CD4-positive, alpha-beta T cell (primary cell): ENCODE measurements around the gene VAMP5. TPM values are rescaled to one million over a fixed set of nuclear protein-coding genes. Genes with fewer than 3 reads are reported as not detected.
"Not testable (repeated sequence)": the region's sequence is repeated elsewhere in the genome, so short reads cannot be mapped to it uniquely, and the experiment has no call there.

Experiments used
- ATAC-seq: fragments of 200-7000 bp; cut with Tn5 transposase; one replicate; pipeline ENCODE4 v1.10.0; 2022; ENCODE audit warnings: mild to moderate bottlenecking; ENCODE audit not compliant: poor library complexity
- CTCF ChIA-PET: fragments of 350-600 bp; sonication (Branson Sonifier 250); formaldehyde crosslinking; loops from one replicate; lab custom pipeline; 2021; ENCODE audit warnings: antibody characterized with exemption, inconsistent platforms; lab: Charles Lee
- POLR2A ChIA-PET: fragments of 350-600 bp; sonication (Branson Sonifier 250); formaldehyde crosslinking; loops from one replicate; lab custom pipeline; 2021; ENCODE audit warnings: antibody characterized with exemption, inconsistent platforms; lab: Charles Lee
- DNase-seq, 14 experiments: peaks; one replicate each; pipeline ENCODE4 v3.0.0-alpha.2; 2013 to 2020; ENCODE audit warnings: mixed read lengths in 2 of 14
- H3K27ac ChIP-seq, 2 donors: one replicate each; pipeline versions ENCODE4 v1.5.1 to v1.7.0; 2013; ENCODE audit warnings: low read length in 2 of 2, low read depth in 1 of 2, mild to moderate bottlenecking in 1 of 2
- H3K27me3 ChIP-seq, 2 experiments: 1 replicate in 1 of 2; 2 replicates in 1 of 2; pipeline versions ENCODE4 v1.6.1 to v1.7.0; 2013; ENCODE audit warnings: low read length in 2 of 2, control low read depth in 1 of 2, mild to moderate bottlenecking in 1 of 2, moderate library complexity in 1 of 2; ENCODE audit not compliant: insufficient read depth in 2 of 2, control insufficient read depth in 1 of 2
- H3K36me3 ChIP-seq: one replicate; pipeline ENCODE4 v1.6.1; 2013; ENCODE audit warnings: low read length, control low read depth; ENCODE audit not compliant: insufficient read depth
- H3K4me1 ChIP-seq: one replicate; pipeline ENCODE4 v1.6.1; 2013; ENCODE audit warnings: low read length, control low read depth; ENCODE audit not compliant: insufficient read depth
- H3K4me3 ChIP-seq: one replicate; pipeline ENCODE4 v1.5.1; 2013; ENCODE audit warnings: mild to moderate bottlenecking, low read length, moderate library complexity
- H3K9me3 ChIP-seq, 2 experiments: 1 replicate in 1 of 2; 2 replicates in 1 of 2; pipeline versions ENCODE4 v1.6.1 to v1.7.0; 2013; ENCODE audit warnings: low read length in 2 of 2, mild to moderate bottlenecking in 2 of 2, control low read depth in 1 of 2, moderate library complexity in 1 of 2; ENCODE audit not compliant: control insufficient read depth in 1 of 2, insufficient read depth in 1 of 2
- H3K27ac Mint-ChIP-seq: one replicate; pipeline ENCODE4 v1.8.0; 2020; ENCODE audit warnings: mixed read lengths
- H3K27me3 Mint-ChIP-seq: one replicate; pipeline ENCODE4 v1.8.0; 2021; ENCODE audit warnings: mixed read lengths
- H3K36me3 Mint-ChIP-seq: one replicate; pipeline ENCODE4 v1.8.0; 2021; ENCODE audit warnings: low read depth, mixed read lengths
- H3K4me1 Mint-ChIP-seq: one replicate; pipeline ENCODE4 v1.8.0; 2021; ENCODE audit warnings: low read depth, mixed read lengths
- H3K4me3 Mint-ChIP-seq: one replicate; pipeline ENCODE4 v1.8.0; 2020; ENCODE audit warnings: mild to moderate bottlenecking, mixed read lengths
- H3K9me3 Mint-ChIP-seq: one replicate; pipeline ENCODE4 v1.8.0; 2020; ENCODE audit warnings: mixed read lengths
- CTCF ChIP-seq: fragments of 200-600 bp; IDR thresholded peaks from one replicate; pipeline ENCODE4 v1.8.0; 2022; ENCODE audit warnings: antibody characterized with exemption, mild to moderate bottlenecking
- intact Hi-C, 2 experiments: fragments of 100-400 bp; cut with DNase I in 1 of 2; cut with micrococcal nuclease in 1 of 2; formaldehyde crosslinking; loops; one replicate each; pipeline versions ENCODE4 v1.15.1 to v1.9.0; 2023 to 2025; cut with DNase I, micrococcal nuclease
- total RNA-seq, 174 experiments: library from RNA in 2 of 174; stranded (reverse) in 2 of 174; gene quantifications; one replicate each; pipeline ENCODE4 v1.2.3 and lab custom pipeline; 2021 to 2026

The VAMP5 gene
- total RNA-seq, 2 experiments from 2014 or later, result 17.0 to 17.2 TPM

- Histone ChIP-seq H3K36me3 (peaks cover 68% of the 10 kb centered on the region), H3K27me3 (no peaks in the 10 kb centered on the region), H3K9me3 (no peaks in the 10 kb centered on the region), H3K4me1 (peaks cover 7% of the 10 kb centered on the region), H3K4me3 (no peak overlapping the region), H3K27ac (no peak overlapping the region)
- Mint-ChIP-seq H3K4me3 (no peak overlapping the region), H3K36me3 (peaks cover 83% of the 10 kb centered on the region), H3K4me1 (peaks cover 21% of the 10 kb centered on the region), H3K9me3 (no peaks in the 10 kb centered on the region), H3K27me3 (no peaks in the 10 kb centered on the region), H3K27ac (no peak overlapping the region)
- TF ChIP-seq CTCF, result no peak
- intact Hi-C loops, result loop anchor here (5.0 kb wide), 2 partner anchors 228 to 288 kb away; partner anchors contain the start of gene TGOLN2 (in 1 of the 2)
- CTCF ChIA-PET, result no interaction called here
- ATAC-seq (no peak), DNase-seq (no peak)
- POLR2A ChIA-PET, result interaction anchor here (4.7 kb wide), 1 partner anchor 16 kb away, joined by 25 read pairs; the partner anchor contains the start of gene MAT2A
Observed at GRCh38 chr2:85554980-85555612, 29.1 kb upstream of the VAMP5 start.

- Histone ChIP-seq H3K27ac (no peak overlapping the region), H3K36me3 (peaks cover 50% of the 10 kb centered on the region), H3K4me1 (peaks cover 18% of the 10 kb centered on the region), H3K4me3 (no peak overlapping the region), H3K9me3 (no peaks in the 10 kb centered on the region), H3K27me3 (no peaks in the 10 kb centered on the region)
- DNase-seq, result no peak
- no peak for TF ChIP-seq CTCF
- ATAC-seq, result no peak
- no peaks in the 10 kb centered on the region for H3K27me3 Mint-ChIP-seq
- peaks cover 77% of the 10 kb centered on the region for H3K36me3 Mint-ChIP-seq
- CTCF ChIA-PET, result interaction anchor here (0.9 to 1.6 kb wide), 3 partner anchors 10 to 137 kb away, joined by 3 to 6 read pairs (median 4); no protein-coding TSS in a partner anchor
- H3K4me1 Mint-ChIP-seq, result peaks cover 33% of the 10 kb centered on the region
- POLR2A ChIA-PET, result interaction anchor here (0.8 to 4.7 kb wide), 2 partner anchors 18 to 38 kb away, joined by 3 to 25 read pairs; partner anchors contain the start of genes MAT2A and RNF181
- no peak overlapping the region for H3K27ac Mint-ChIP-seq
- H3K4me3 Mint-ChIP-seq, result no peak overlapping the region
- H3K9me3 Mint-ChIP-seq, result no peaks in the 10 kb centered on the region
- intact Hi-C loops, result no loop called here
Observed at GRCh38 chr2:85557130-85557529, 27.1 kb upstream of the VAMP5 start.

GRCh38 chr2:85558160-85558559 lies 26.1 kb upstream of the VAMP5 start:
- POLR2A ChIA-PET, result interaction anchor here (1.6 kb wide), 1 partner anchor 20 kb away, joined by 10 read pairs; the partner anchor contains the start of gene MAT2A
- Histone ChIP-seq H3K27me3 (no peaks in the 10 kb centered on the region), H3K27ac (no peak overlapping the region), H3K4me3 (no peak overlapping the region), H3K9me3 (no peaks in the 10 kb centered on the region), H3K4me1 (peaks cover 20% of the 10 kb centered on the region), H3K36me3 (peaks cover 39% of the 10 kb centered on the region)
- ATAC-seq (no peak), DNase-seq (no peak)
- CTCF ChIA-PET, result no interaction called here
- Mint-ChIP-seq H3K27me3 (no peaks in the 10 kb centered on the region), H3K9me3 (no peaks in the 10 kb centered on the region), H3K36me3 (peaks cover 67% of the 10 kb centered on the region), H3K4me1 (peaks cover 30% of the 10 kb centered on the region), H3K4me3 (peak overlapping the region; percentile 7), H3K27ac (no peak overlapping the region)
- TF ChIP-seq CTCF, result no peak
- intact Hi-C loops, result no loop called here

- not testable (repeated sequence) for H3K27me3 Mint-ChIP-seq, DNase-seq, H3K9me3 ChIP-seq, H3K9me3 Mint-ChIP-seq, ATAC-seq, H3K27me3 ChIP-seq, H3K27ac ChIP-seq
- Histone ChIP-seq H3K36me3 (peaks cover 19% of the 10 kb centered on the region), H3K4me3 (peak overlapping the region; percentile 81), H3K4me1 (peaks cover 20% of the 10 kb centered on the region)
- peaks cover 30% of the 10 kb centered on the region for H3K4me1 Mint-ChIP-seq
- ChIA-PET POLR2A (interaction anchor here (0.9 to 2.7 kb wide), 11 partner anchors 8 to 205 kb away, joined by 4 to 19 read pairs (median 7); partner anchors contain the start of genes ELMOD3, RNF181, SH2D6 and USP39), CTCF (interaction anchor here (1.0 to 1.6 kb wide), 2 partner anchors 8 to 57 kb away, joined by 3 to 6 read pairs; no protein-coding TSS in a partner anchor)
- peaks cover 47% of the 10 kb centered on the region for H3K36me3 Mint-ChIP-seq
- peak overlapping the region; percentile 99 for H3K4me3 Mint-ChIP-seq
- peak overlapping the region; percentile 95 for H3K27ac Mint-ChIP-seq
- intact Hi-C loops, result loop anchor here (2.0 to 5.0 kb wide), 3 partner anchors 20 to 42 kb away; partner anchors contain the start of genes RNF181 (in 1 of the 2) and TMEM150A (in 1 of the 2)
Observed at GRCh38 chr2:85560403-85560726, 23.9 kb upstream of the VAMP5 start.
